HG03039 (cell line): ENCODE measurements around the gene PDE8B.

Experiments
- ATAC-seq: cut with Tn5 transposase; IDR thresholded peaks from one replicate; pipeline ENCODE4 v1.9.1; 2021; ENCODE audit warnings: mild to moderate bottlenecking, moderate library complexity; ENCODE audit not compliant: unreplicated experiment

PDE8B gene

DNA sequence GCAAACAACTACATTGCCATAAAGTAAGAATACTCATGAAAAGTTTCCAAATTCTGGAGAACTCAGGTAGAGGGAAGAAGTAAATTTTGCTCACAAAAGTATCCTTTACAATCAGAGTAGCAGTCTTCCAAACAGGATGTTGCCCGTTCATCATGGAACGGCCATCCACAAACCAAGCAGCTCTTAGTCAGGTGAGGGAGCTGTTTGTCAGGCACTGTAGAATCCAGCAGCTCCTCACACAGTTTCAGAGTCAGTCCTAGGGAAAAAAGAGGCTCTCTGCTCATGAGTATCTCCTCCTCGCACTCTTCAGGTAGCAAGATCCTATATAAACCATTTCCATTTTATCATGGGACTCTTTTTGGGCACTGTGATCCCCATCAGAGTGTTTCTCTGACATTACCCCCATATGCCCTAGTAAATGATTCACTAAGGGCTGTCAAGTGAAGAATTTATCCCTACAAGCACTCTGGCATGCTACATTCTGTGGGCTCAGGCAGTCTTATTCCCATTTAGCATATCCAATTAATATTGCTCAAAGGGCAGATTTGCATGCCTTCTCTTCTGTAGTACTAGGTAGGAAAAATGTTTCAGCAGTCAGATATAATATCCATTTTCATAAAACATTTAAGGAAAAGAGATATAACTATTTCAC is 183.7 kb downstream of the PDE8B start:
- no peak for ATAC-seq

DNA sequence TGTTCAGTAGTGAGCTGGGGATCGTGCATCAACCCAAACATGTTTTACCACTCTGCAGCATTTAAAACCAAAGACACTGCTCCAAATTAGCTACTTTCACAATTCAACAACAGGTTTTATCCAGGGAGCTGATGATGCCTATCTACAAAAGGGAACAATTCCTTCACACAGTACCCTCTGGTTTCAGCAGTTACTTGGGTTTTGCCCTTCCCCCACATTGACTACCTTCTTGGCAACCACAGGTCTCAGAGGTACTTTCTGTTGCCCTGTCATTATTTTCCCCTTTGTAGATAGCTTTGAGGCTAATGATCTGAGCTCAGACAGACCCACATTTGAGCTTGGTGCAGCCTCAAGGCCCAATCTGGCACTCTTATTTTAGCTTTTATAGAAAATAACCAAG is 185.5 kb downstream of the PDE8B start:
- ATAC-seq, result no peak

DNA sequence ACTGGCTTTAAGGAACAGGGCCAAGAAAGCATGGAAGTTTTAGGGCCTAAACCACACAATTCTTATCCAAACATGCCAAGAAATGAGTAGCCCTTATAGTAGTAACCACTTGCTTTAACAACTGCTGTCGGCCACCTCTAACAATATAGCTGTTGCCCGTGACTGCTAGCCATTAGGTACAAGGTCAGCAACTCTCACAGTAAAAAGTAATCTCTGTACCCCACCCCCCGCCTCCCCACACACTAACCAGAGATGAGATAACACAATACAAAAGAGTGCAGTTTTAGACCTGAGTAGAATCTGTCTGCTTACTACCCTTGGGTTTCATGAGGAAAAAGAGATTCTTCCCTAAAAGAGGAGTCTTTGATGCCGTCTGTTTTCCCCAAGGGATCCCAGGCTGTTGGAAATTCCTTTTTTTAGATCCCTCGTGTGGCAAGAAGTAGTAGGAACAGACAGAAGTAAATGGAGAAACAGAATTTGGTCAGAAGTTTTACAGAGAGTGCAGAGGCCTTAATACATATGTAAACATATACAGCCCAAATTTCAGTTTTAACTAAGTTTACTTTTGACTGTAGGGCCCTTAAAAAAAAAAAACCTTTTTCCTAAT is 187.3 kb downstream of the PDE8B start:
- ATAC-seq, result no peak

DNA sequence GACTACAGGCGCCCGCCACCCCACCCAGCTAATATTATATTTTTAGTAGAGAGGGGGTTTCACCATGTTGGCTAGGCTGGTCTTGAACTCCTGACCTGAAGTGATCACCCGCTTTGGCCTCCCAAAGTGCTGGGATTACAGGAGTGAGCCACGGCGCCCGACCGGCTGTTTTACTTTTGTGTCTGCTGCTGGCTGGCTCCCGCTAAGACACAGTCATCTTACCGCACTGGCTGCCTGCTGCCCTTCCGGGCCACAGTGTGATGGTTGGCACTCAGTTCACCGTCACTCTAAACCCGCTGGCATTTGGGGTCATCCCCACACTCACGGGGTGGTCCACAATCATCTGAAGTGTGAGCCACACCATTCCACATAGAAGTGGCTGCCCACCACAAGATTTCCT is 188.0 kb downstream of the PDE8B start:
- ATAC-seq, result no peak

DNA sequence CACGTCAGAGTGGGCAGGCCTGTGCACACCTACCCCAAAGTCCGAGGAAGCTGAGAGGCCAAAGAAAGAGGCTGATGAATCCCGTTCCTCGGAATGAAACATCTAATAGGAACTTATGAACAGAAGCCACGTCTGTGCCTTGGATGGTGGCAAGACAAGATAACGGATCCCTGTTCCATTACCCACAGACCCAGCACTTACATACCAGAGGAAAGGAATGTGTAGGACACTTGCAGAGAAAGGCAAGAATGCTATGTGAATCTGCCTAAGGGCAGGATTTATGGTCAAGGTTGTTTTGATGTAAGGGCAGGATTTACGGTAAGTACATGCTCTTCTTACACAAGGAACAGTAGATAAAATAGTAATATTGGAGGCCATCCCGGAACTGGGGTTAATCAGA is 188.4 kb downstream of the PDE8B start:
- ATAC-seq, result no peak

DNA sequence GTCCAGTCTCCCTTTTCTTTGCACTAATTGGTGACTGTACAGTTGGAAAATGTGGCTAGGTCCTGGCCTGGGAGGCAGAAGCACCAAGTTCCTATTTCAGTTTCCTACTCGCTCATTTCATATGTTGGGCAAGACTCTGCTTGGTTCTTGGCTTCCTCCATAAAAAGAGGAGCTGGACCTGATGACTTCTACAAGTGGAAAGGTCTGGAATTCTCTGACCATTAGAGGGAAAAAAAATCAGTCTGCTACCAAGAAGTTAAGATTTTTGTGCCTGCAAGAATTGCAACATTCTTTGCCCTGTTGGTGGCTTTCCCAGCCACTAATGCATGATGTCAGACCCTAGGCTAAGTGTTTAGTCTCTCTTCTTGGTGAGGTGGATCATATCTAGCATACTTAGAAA is 190.2 kb downstream of the PDE8B start:
- no peak for ATAC-seq

DNA sequence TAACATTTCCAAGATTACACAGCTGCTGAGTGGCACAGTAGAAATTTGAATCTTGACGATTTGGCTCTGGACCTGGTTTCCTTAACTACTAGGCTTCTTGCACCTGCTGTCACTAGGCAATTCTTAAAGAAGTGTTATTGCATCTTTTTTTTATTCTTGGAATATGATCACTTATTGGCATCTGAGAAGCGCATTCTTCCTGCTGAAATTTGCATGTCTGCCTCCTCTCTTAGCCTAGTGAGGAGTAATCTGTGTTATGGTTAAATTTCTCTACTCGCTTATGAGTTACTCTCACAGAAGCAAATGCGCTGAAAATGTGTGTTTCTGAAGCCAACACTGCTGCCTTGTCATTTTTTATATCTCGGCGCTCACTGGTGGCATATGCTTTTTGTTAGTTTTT is 192.3 kb downstream of the PDE8B start:
- no peak for ATAC-seq

DNA sequence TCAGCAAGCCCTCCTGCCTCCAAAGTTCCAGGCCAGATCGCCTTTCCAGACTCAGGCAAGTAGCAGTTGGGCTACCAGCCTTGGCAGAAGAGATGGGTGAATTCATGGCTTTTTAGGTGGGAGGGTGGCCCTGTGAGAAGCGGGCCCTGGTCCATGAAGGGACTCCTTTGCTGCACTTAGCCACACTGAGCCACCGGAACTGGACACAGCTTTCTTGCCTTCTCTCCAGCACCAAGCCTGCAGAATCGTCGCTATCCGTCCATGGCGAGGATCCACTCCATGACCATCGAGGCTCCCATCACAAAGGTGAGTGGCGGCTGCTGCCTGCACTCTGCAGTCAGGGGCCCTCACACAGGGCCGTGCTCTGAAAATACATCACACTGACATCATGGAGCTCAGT is 196.7 kb downstream of the PDE8B start:
- no peak for ATAC-seq

DNA sequence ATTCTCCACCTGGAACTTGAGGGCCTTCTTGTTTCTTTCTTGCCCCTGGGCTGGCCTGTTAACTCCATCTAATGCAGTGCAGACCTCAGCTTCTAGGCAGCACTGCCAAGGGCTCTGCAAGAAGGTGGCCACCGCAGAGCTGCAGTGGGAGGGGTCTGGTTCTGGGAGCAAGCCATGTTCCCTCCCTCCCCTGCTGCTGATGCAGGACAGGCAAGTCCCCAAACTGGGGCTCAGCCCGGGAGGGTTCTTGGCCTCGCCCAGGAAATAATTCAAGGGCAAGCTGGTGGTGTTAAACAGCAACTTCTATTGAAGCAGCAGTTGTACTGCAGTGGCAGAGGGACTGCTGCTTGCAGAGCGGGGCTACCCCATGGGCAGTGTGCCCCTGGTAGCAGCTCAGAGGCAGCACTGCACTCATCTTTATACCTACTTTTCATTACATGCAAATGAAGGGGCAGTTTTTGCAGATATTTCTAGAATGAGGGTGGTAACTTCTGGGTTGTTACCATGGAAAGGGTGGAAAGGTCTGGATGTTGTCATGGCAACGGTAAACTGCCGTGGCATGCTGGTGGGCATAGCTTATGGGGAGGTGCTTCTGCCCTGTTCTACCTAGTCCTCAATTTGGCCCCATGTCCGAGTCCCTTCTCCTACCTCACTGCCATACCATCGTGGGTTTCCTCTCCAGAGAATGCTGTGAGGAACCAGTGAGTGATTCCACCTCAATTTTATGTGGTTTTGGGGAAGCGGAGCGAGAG is 199.6 kb downstream of the PDE8B start:
- no peak for ATAC-seq

DNA sequence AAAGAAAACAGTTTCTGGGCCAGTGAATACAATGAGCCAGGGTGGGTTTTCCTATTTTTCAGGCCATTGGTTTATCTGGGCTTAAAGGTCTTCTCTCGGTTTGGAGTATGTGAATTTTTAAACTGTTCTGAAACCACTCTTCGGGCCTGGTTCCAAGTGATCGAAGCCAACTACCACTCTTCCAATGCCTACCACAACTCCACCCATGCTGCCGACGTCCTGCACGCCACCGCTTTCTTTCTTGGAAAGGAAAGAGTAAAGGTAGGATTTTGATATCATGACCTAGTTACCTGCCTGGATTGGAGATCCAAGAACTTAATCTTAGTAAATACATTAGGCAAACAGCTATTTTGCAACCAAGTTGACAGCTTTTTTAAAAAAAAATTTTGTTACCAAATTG is 202.6 kb downstream of the PDE8B start:
- no peak for ATAC-seq

DNA sequence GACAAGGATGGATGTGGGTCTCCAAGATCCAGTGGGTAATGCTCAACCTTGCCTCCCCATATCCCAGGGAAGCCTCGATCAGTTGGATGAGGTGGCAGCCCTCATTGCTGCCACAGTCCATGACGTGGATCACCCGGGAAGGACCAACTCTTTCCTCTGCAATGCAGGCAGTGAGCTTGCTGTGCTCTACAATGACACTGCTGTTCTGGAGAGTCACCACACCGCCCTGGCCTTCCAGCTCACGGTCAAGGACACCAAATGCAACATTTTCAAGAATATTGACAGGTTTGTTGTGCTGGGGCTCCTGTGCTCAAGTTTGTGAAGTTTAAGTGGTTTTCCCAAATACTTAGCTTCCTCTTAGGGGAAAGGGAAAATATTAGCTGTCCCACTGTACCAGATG is 207.7 kb downstream of the PDE8B start:
- ATAC-seq, result no peak

DNA sequence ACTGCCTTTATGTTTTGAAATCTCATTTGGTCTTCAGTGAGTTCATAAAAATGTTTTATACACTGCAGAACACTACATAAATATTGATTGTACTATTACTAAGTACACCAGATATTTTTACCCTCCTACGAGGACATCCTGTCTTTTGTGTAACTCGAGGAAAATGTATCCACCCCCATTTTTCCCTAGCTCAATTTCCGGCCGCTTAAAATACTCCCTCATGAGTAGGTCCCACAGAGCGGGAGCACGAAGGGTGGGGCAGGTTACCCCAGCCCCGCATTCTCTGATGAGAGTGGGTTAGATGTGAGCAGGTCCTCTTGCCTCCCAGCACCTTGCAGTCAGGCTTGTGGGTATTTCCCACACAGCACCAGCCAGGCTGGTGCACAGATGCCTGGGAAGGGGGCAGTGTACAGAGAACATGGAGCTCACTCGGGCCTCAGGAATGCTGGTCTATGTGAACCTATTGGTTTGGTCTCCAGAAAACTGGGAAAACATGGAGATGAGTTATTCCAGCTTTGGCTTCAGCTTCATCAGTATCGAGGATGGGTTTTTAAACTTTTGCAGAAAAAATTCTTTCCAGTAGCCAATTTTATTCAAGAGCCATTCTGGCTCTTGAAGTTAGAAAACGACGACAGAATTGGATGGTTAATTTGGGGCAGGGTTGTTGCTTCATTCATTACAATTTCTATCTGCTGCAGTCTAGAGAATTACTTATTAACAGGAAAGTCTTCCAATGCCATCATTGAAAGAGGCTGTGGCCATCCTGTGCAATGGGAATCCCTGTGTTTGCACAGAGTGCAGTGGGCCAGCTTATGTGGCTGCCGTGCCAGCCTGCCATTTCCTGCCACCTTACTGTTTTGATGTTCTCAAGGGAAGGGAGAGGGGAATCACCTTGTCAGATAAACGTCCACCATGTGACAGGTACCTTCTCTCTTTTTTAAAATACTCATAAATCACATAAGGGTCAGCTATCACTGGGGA is 208.4 kb downstream of the PDE8B start:
- ATAC-seq, result no peak

DNA sequence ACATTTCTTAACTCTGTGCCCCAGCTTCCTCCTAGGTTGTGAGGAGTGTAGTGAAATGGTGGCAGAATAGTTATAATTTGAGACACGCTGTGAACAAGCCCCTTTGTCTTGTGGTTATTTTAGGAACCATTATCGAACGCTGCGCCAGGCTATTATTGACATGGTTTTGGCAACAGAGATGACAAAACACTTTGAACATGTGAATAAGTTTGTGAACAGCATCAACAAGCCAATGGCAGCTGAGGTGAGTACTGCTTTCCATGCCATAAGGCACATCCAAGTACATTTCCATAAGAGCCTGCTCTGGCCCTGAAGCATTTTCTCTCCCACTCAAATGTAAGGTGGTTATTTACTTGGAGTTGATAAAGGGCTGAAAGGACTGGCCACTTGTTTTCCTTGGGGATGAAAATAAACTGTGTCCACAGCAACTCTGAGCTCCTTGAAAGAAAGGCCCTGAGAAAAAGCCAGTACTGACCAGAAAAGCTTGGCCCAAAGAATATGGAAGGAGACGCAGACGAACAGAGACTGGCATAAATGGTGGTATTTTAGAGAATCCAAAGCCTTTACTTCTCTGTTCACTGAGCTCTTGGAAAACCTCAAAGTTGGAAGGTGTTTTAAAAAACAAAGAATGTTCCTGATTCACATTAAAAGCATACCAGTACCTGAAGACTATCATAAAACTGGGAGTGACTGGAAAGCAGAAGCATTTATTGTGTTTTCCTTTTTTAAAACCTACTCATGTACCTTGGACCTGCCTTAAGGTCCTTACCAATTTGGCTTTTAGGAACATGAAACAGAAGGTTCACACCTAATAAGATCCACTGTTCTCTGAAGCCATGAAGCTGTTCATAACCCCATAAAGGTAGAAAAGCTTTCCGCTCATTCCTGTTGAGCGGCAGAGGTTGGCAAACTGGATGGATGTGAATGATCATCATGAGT is 209.4 kb downstream of the PDE8B start:
- ATAC-seq, result no peak

DNA sequence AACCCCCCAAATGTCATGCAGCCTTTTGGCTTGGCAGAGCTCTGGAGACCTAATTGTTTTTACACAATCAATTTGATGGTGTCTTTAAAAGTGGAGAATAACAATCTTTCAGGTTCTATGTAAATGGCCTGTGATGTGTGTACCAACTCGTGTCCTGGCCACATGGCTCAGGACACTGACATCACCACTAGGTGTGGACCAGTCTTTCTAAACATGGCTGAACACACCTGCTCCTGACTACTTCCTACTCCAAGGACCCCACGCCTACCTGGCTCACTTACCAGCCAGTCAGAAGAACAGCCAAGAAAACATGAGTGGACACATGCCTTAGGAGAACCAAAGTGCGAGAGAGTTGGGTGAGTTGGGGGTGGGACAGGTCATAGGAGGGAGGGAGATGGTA is 210.5 kb downstream of the PDE8B start:
- ATAC-seq, result no peak

DNA sequence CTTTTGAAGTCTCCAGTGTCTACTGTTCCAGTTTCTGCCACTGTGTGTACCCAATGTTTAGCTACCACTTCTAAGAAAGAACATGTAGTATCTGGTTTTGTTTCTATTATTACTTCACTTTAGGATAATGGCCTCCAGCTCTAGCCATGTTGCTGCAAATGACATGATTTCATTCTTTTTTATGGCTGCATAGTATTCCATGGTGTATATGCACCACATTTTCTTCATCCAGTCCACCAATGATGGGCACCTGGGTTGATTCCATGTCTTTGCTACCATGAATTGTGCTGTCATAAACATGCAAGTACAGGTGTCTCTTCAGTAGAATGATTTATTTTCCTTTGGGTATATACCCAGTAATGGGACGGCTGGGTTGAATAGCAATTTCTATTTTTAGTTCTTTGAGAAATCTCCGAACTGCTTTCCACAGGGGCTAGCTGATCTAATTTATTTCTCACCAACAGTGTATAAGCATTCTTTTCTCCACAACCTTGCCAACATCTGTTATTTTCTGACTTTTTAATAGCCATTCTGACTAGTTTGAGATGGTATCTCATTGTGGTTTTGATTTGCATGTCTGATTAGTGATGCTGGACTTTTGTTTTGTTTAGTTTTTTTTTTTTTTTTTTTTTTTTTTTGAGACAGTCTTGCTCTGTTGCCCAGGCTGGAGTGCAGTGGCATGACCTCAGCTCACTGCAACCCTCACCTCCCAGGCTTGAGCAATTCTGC is 212.7 kb downstream of the PDE8B start:
- ATAC-seq, result no peak

DNA sequence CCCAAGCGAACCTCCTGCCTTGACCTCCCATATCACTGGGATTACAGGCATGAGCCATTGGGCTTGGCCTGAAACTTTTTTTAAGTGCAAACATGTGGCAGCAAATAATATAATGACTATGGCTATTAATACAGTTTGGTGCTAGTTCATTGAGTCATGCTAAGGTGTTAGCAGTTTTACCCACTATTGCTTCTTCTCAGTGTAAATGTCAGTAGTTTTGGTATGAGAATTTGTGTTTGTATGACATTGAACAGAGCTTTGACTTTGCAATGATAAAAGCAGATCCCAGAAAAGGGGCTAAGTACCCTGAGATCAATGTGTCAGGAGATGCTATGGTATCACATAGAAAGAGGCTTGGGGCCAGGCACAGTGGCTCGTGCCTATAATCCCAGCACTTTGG is 214.4 kb downstream of the PDE8B start:
- no peak for ATAC-seq

DNA sequence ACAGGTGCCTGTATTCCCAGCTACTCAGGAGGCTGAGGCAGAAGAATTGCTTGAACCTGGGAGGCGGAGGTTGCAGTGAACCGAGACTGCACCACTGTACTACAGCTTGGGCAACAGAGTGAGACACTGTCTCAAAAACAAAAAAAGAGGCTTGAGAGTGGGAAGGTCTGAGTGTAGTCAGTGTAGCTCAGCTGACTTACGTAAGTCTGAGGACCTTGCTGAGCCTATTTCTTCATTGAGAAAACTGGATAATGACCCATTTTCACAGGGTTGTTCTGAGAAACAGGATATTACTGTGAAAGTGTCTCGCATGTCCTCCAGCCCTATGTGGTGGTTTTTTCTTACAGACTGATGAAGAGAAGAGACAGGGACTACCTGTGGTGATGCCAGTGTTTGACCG is 214.9 kb downstream of the PDE8B start:
- ATAC-seq, result no peak

DNA sequence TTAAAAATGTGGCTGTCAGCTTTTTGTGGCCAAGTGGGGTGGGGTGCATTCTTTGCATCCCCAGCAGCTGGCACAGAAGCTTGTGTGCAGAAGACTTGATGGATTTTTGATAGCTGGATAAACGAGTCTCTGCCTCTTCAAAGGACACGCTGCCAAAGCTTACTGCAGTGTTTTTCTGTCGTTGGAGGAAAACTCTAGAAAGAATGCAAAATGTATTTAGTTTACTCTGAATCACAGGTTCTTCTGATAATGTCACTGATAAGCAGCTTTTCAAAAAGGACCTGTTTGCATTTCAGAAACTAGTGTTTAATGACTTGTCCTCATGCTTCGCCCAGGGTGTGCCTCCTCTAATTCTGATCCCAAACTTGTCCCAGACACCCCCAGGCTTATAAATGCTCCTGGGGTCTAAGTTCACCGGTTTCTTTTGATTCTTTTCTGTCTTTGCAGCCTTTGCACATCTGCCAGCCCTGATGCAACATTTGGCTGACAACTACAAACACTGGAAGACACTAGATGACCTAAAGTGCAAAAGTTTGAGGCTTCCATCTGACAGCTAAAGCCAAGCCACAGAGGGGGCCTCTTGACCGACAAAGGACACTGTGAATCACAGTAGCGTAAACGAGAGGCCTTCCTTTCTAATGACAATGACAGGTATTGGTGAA is 215.6 kb downstream of the PDE8B start:
- no peak for ATAC-seq

DNA sequence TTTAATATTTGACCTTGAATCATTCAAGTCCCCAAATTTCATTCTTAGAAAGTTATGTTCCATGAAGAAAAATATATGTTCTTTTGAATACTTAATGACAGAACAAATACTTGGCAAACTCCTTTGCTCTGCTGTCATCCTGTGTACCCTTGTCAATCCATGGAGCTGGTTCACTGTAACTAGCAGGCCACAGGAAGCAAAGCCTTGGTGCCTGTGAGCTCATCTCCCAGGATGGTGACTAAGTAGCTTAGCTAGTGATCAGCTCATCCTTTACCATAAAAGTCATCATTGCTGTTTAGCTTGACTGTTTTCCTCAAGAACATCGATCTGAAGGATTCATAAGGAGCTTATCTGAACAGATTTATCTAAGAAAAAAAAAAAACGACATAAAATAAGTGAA is 216.2 kb downstream of the PDE8B start:
- ATAC-seq, result no peak
